Endothelial cell of umbilical vein (primary cell): Measurements from ENCODE around the gene PSMD3.

Experiments used
- CTCF ChIP-seq, 2 donors: IDR thresholded peaks; 1 replicate in 1 of 2; 2 replicates in 1 of 2; pipeline ENCODE4 v1.5.1; 2011; ENCODE audit warnings: low read length in 2 of 2, mild to moderate bottlenecking in 2 of 2, moderate library complexity in 2 of 2, control low read depth in 1 of 2, inconsistent platforms in 1 of 2, low read depth in 1 of 2; ENCODE audit not compliant: insufficient read depth in 1 of 2; ENCODE audit errors: extremely low read depth in 1 of 2
- EZH2 ChIP-seq: IDR thresholded peaks from 2 replicates; pipeline ENCODE4 v1.6.1; 2012; ENCODE audit warnings: borderline replicate concordance, low read depth, mild to moderate bottlenecking, moderate library complexity, low read length, inconsistent platforms; ENCODE audit not compliant: severe bottlenecking
- FOS ChIP-seq: IDR thresholded peaks from 2 replicates; pipeline ENCODE4 v1.6.1; 2011; ENCODE audit warnings: mild to moderate bottlenecking, low read length, moderate library complexity, borderline replicate concordance; ENCODE audit not compliant: insufficient read depth
- JUN ChIP-seq: IDR thresholded peaks from 2 replicates; pipeline ENCODE4 v1.6.1; 2011; ENCODE audit warnings: borderline replicate concordance, low read depth; ENCODE audit not compliant: insufficient read length, insufficient read depth
- MAX ChIP-seq: IDR thresholded peaks from 2 replicates; pipeline ENCODE4 v1.6.1; 2011; ENCODE audit not compliant: insufficient read depth, insufficient read length
- MYC ChIP-seq: IDR thresholded peaks from one replicate; pipeline ENCODE4 v1.6.1; 2011; ENCODE audit warnings: mild to moderate bottlenecking, low read depth, low read length
- POLR2A ChIP-seq: IDR thresholded peaks from 2 replicates; pipeline ENCODE4 v1.6.1; 2012; ENCODE audit warnings: low read depth, mild to moderate bottlenecking, control low read depth, low read length
- POLR2AphosphoS5 ChIP-seq: IDR thresholded peaks from 2 replicates; pipeline ENCODE4 v1.6.1; 2012; ENCODE audit warnings: low read depth, mild to moderate bottlenecking, control low read depth, low read length, moderate library complexity; ENCODE audit not compliant: insufficient read depth

- TF ChIP-seq CTCF (IDR thresholded peaks at IDR 0.05; ENCODE audit: extremely low read depth in 1 of 2, insufficient read depth in 1 of 2, low read depth in 1 of 2, low read length in 2 of 2) (peak in 1 of 2 donors; percentile 4), JUN (no peak), POLR2A (no peak), EZH2 (no peak), MAX (no peak), POLR2AphosphoS5 (no peak), FOS (no peak), MYC (no peak)
Observed at GRCh38 chr17:39981207-39981741, 667 bp downstream of the PSMD3 start.
